ENCODE measurements around the gene RENBP. TPM values are rescaled to one million over a fixed set of nuclear protein-coding genes. Genes with fewer than 3 reads are reported as not detected.
A peak's percentile ranks its signal among the peaks of the same experiment; 100 is the strongest.

The RENBP gene
- total RNA-seq, 2 experiments from 2014 or later: 2.8 to 6.2 TPM

DNA sequence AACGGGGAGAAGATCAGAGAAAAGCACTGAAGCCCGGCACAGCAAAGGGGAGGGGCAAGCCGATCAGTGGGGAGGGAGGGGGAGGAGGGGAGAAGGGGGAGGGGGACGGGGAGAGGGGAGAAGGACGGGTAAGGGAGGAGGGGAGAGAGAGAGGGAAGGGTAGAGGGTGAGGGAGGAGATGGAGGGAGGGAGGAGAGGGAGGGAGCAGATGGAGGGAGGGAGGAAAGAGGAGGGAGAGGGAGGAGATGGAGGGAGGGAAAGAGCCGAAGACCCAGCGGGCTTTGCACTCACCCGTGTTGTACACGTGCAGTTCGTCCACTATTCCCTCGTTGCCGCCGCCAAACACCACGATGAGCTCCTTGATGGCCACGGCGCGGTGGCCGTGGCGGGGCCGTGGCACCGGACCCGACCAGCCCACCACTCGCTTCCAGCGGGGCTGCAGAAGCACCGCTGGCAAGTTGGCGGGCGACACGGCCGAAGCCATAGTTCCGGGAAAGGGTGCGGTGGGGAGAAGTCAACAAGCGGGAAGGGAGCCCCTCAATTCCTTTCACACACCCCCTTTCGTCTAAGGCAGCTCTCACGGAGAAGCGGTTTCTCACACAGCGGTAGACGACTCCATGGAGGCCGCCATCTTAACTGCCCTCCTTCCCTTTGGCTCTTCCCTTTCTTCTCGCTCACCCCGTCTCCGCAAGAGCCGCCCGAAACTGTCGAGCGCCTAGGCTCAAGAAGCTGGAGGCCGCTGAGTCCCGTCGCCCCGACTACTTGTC lies 26.1 kb upstream of the RENBP start:
- Histone ChIP-seq H3K79me2 (ENCODE audit: insufficient read depth, low read depth, low read length) (peaks cover 59% of the 10 kb centered on the region), H3K4me1 (ENCODE audit: insufficient read depth, low read length, poor library complexity, severe bottlenecking) (peaks cover 49% of the 10 kb centered on the region), H4K20me1 (ENCODE audit: insufficient read depth, low read length) (peaks cover 14% of the 10 kb centered on the region; the same call in 1 of the 2 replicates), H3K9me2 (ENCODE audit: insufficient read depth, low read length) (no peaks in the 10 kb centered on the region), H2AFZ (ENCODE audit: low read length) (no peak overlapping the region), H3K9me3 (ENCODE audit: low read length) (no peaks in the 10 kb centered on the region), H3K27ac (ENCODE audit: low read depth, low read length, poor library complexity, severe bottlenecking) (peak overlapping the region; percentile 89), H3K4me3 (ENCODE audit: low read depth, low read length, poor library complexity, severe bottlenecking) (peak overlapping the region; percentile 78), H3K4me2 (ENCODE audit: low read length) (peak overlapping the region; percentile 100), H3K36me3 (ENCODE audit: insufficient read depth, low read length) (peaks cover 43% of the 10 kb centered on the region)
- no TSS peak for BruUV-seq (replicated peaks)
- ChIA-PET POLR2A (interaction anchor here (1.1 to 5.4 kb wide), 3 partner anchors 37 to 46 kb away, joined by 3 to 33 read pairs (median 6); partner anchors contain the start of gene ARHGAP4), CTCF (ENCODE audit: unreplicated experiment) (no interaction called here)
- intact Hi-C loops (cut with micrococcal nuclease; ENCODE audit: unreplicated experiment): loop anchor here (1.0 to 5.0 kb wide), 3 partner anchors 42 to 792 kb away; partner anchors contain the start of genes DKC1 and IRAK1
- DNase-seq (ENCODE audit: low spot score): peak; percentile 45
- no peak for TF ChIP-seq EZH2phosphoT487 (IDR thresholded peaks at IDR 0.05; ENCODE audit: borderline replicate concordance, low read depth, low read length)
- TF ChIP-seq, protein P1, sequence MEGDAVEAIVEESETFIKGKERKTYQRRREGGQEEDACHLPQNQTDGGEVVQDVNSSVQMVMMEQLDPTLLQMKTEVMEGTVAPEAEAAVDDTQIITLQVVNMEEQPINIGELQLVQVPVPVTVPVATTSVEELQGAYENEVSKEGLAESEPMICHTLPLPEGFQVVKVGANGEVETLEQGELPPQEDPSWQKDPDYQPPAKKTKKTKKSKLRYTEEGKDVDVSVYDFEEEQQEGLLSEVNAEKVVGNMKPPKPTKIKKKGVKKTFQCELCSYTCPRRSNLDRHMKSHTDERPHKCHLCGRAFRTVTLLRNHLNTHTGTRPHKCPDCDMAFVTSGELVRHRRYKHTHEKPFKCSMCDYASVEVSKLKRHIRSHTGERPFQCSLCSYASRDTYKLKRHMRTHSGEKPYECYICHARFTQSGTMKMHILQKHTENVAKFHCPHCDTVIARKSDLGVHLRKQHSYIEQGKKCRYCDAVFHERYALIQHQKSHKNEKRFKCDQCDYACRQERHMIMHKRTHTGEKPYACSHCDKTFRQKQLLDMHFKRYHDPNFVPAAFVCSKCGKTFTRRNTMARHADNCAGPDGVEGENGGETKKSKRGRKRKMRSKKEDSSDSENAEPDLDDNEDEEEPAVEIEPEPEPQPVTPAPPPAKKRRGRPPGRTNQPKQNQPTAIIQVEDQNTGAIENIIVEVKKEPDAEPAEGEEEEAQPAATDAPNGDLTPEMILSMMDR (conservative IDR thresholded peaks at IDR 0.05; ENCODE audit: low read length): no peak

DNA sequence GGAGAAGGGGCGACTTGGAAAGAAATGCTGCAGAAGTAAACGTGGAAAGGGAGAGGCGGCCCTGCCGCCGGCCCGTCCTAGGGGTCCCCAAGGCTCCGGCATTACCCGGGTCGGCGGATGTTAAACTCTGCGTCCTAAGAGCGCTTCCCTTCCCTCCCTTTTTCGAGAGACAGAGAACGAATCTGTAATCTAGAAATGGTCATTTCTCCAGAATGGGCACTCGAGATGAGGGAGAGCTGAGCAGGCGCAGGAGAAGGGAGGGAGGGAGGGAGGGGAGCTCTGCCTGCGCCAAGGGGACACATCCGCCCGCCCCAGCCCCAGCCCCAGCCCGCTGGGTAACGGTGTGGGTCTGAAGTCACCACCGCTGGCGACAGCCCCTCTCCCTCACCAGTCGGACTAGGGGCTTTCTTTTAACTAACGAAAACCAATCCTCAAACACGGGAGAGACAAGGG lies 25.5 kb upstream of the RENBP start:
- ChIA-PET POLR2A (interaction anchor here (1.1 to 5.4 kb wide), 3 partner anchors 24 to 45 kb away, joined by 3 to 33 read pairs (median 4); partner anchors contain the start of gene ARHGAP4), CTCF (ENCODE audit: unreplicated experiment) (interaction anchor here (0.9 kb wide), 1 partner anchor 45 kb away, joined by 3 read pairs; no protein-coding TSS in a partner anchor)
- peak overlapping the region; percentile 78 for H3K4me3 ChIP-seq (ENCODE audit: low read depth, low read length, poor library complexity, severe bottlenecking)
- no peak overlapping the region for H2AFZ ChIP-seq (ENCODE audit: low read length)
- intact Hi-C loops (cut with micrococcal nuclease; ENCODE audit: unreplicated experiment): loop anchor here (2.0 to 5.0 kb wide), 3 partner anchors 41 to 792 kb away; partner anchors contain the start of genes DKC1, IDH3G and SSR4
- peak overlapping the region; percentile 89 for H3K27ac ChIP-seq (ENCODE audit: low read depth, low read length, poor library complexity, severe bottlenecking)
- H3K36me3 ChIP-seq (ENCODE audit: insufficient read depth, low read length): peaks cover 49% of the 10 kb centered on the region
- peaks cover 65% of the 10 kb centered on the region for H3K79me2 ChIP-seq (ENCODE audit: insufficient read depth, low read depth, low read length)
- no TSS peak for BruUV-seq (replicated peaks)
- H4K20me1 ChIP-seq (ENCODE audit: insufficient read depth, low read length): peaks cover 14% of the 10 kb centered on the region; the same call in 1 of the 2 replicates
- no peaks in the 10 kb centered on the region for H3K9me3 ChIP-seq (ENCODE audit: low read length)
- peak; percentile 41 for DNase-seq (ENCODE audit: low spot score)
- H3K9me2 ChIP-seq (ENCODE audit: insufficient read depth, low read length): no peaks in the 10 kb centered on the region
- TF ChIP-seq, protein P1 (conservative IDR thresholded peaks at IDR 0.05; ENCODE audit: low read length): no peak
- no peak for TF ChIP-seq EZH2phosphoT487 (IDR thresholded peaks at IDR 0.05; ENCODE audit: borderline replicate concordance, low read depth, low read length)
- peak overlapping the region; percentile 100 for H3K4me2 ChIP-seq (ENCODE audit: low read length)
- H3K4me1 ChIP-seq (ENCODE audit: insufficient read depth, low read length, poor library complexity, severe bottlenecking): peaks cover 49% of the 10 kb centered on the region
